SK-N-SH (cell line): ENCODE measurements around the gene PDE4D. TPM values are rescaled to one million over a fixed set of nuclear protein-coding genes. Genes with fewer than 3 reads are reported as not detected.

Source experiments
- CTCF ChIA-PET: fragments of 300-600, 350-600 bp; formaldehyde crosslinking; extraction: SDS; loops from one replicate; lab custom pipeline; 2021; lab: Yijun Ruan, JAX
- POLR2A ChIA-PET: fragments of 350-600 bp; sonication (Branson Sonifier 250); formaldehyde crosslinking; extraction: SDS; loops from one replicate; lab custom pipeline; 2020; ENCODE audit warnings: antibody characterized with exemption, inconsistent platforms; lab: Yijun Ruan, JAX
- DNase-seq: peaks from one replicate; pipeline ENCODE4 v3.0.0; 2012
- H2AFZ ChIP-seq: fragments of 200-600 bp; sonication (generic); 2 replicates; pipeline ENCODE4 v1.8.1; 2016; ENCODE audit warnings: antibody characterized with exemption, mild to moderate bottlenecking, low read depth
- H3F3A ChIP-seq: fragments of 200-600 bp; sonication (generic); replicated peaks from 2 replicates; pipeline ENCODE3; 2016; ENCODE audit warnings: antibody characterized with exemption, mild to moderate bottlenecking; ENCODE audit not compliant: insufficient read depth
- H3K27ac ChIP-seq, 2 experiments: fragments of 200-500 bp in 1 of 2; fragments of 200-600 bp in 1 of 2; sonication (Bioruptor generic) in 1 of 2; sonication (generic), shearing (Covaris generic) in 1 of 2; 2 replicates each; pipeline versions ENCODE4 v1.5.1 to v1.6.1; 2014 to 2016; ENCODE audit warnings: low read depth in 2 of 2, inconsistent platforms in 1 of 2, low read length in 1 of 2, mild to moderate bottlenecking in 1 of 2, mixed read lengths in 1 of 2
- H3K27me3 ChIP-seq: fragments of 200-600 bp; sonication (generic), shearing (Covaris generic); 2 replicates; pipeline ENCODE4 v1.6.1; 2016; ENCODE audit warnings: mixed run types; ENCODE audit not compliant: insufficient read depth
- H3K36me3 ChIP-seq, 2 experiments: fragments of 200-500 bp in 1 of 2; fragments of 200-600 bp in 1 of 2; sonication (Bioruptor generic) in 1 of 2; sonication (generic) in 1 of 2; replicated peaks in 1 of 2; 2 replicates each; pipeline versions ENCODE3 to v1.5.1; 2014 to 2016; ENCODE audit warnings: low read length in 1 of 2, mild to moderate bottlenecking in 1 of 2; ENCODE audit not compliant: insufficient read depth in 2 of 2, control insufficient read depth in 1 of 2
- H3K4me1 ChIP-seq, 2 experiments: fragments of 200-500 bp in 1 of 2; fragments of 200-600 bp in 1 of 2; sonication (Bioruptor generic) in 1 of 2; sonication (generic), shearing (Covaris generic) in 1 of 2; 2 replicates each; pipeline versions ENCODE4 v1.5.1 to v1.6.1; 2014 to 2016; ENCODE audit warnings: low read depth in 1 of 2, low read length in 1 of 2, mixed run types in 1 of 2; ENCODE audit not compliant: insufficient read depth in 2 of 2, control insufficient read depth in 1 of 2
- H3K4me2 ChIP-seq: fragments of 200-600 bp; sonication (generic), shearing (Covaris generic); 2 replicates; pipeline ENCODE4 v1.6.1; 2017; ENCODE audit warnings: mixed run types
- H3K4me3 ChIP-seq, 2 experiments: fragments of 200-500 bp in 1 of 2; fragments of 200-600 bp in 1 of 2; sonication (Bioruptor generic) in 1 of 2; sonication (generic), shearing (Covaris generic) in 1 of 2; 2 replicates each; pipeline versions ENCODE4 v1.5.1 to v1.8.1; 2014 to 2016; ENCODE audit warnings: low read depth in 2 of 2, inconsistent platforms in 1 of 2, low read length in 1 of 2, mild to moderate bottlenecking in 1 of 2, mixed read lengths in 1 of 2, moderate library complexity in 1 of 2
- H3K79me2 ChIP-seq: fragments of 200-600 bp; sonication (generic); 2 replicates; pipeline ENCODE4 v1.8.1; 2017; ENCODE audit warnings: mild to moderate bottlenecking; ENCODE audit not compliant: insufficient read depth
- H3K9ac ChIP-seq: fragments of 200-600 bp; sonication (generic); 2 replicates; pipeline ENCODE4 v1.6.1; 2017; ENCODE audit warnings: mixed run types
- H3K9me2 ChIP-seq: fragments of 200-600 bp; sonication (generic); 2 replicates; pipeline ENCODE4 v1.6.1; 2017; ENCODE audit warnings: mixed run types
- H3K9me3 ChIP-seq: fragments of 200-600 bp; sonication (generic); 2 replicates; pipeline ENCODE4 v1.6.1; 2017; ENCODE audit warnings: mixed run types, mild to moderate bottlenecking, moderate library complexity
- H4K20me1 ChIP-seq: fragments of 200-600 bp; sonication (generic); 2 replicates; pipeline ENCODE4 v1.6.1; 2017; ENCODE audit warnings: mild to moderate bottlenecking, mixed run types; ENCODE audit not compliant: insufficient read depth
- CHD2 ChIP-seq: fragments of 150-350 bp; IDR thresholded peaks from 2 replicates; pipeline ENCODE4 v1.6.1; 2018; ENCODE audit warnings: low read length; ENCODE audit not compliant: partially characterized antibody
- CTCF ChIP-seq: fragments of 200-600 bp; sonication (generic); IDR thresholded peaks from 2 replicates; pipeline ENCODE4 v1.6.1; 2017; ENCODE audit warnings: antibody characterized with exemption, mild to moderate bottlenecking, moderate library complexity
- ELF1 ChIP-seq: IDR thresholded peaks from 2 replicates; pipeline ENCODE4 v1.4.0; 2012
- EZH2phosphoT487 ChIP-seq: fragments of 200-600 bp; sonication (generic); IDR thresholded peaks from 2 replicates; pipeline ENCODE4 v1.6.1; 2017; ENCODE audit warnings: low read depth, mixed run types, mild to moderate bottlenecking, antibody characterized with exemption, moderate library complexity, borderline replicate concordance
- MAX ChIP-seq: IDR thresholded peaks from 2 replicates; pipeline ENCODE4 v1.4.0; 2012; ENCODE audit warnings: low read depth
- MXI1 ChIP-seq: IDR thresholded peaks from 2 replicates; pipeline ENCODE4 v1.6.1; 2012; ENCODE audit warnings: mild to moderate bottlenecking, low read depth, low read length, improper control_type of control experiment
- RAD21 ChIP-seq: IDR thresholded peaks from 2 replicates; pipeline ENCODE4 v1.6.1; 2012; ENCODE audit warnings: mild to moderate bottlenecking, low read length
- REST ChIP-seq: IDR thresholded peaks from 2 replicates; pipeline ENCODE4 v1.6.1; 2012; ENCODE audit warnings: mild to moderate bottlenecking, low read depth, low read length, moderate library complexity
- TAF1 ChIP-seq: IDR thresholded peaks from 2 replicates; pipeline ENCODE4 v1.6.1; 2012; ENCODE audit warnings: low read depth, mild to moderate bottlenecking, low read length, moderate library complexity, borderline replicate concordance
- TEAD4 ChIP-seq: IDR thresholded peaks from 2 replicates; pipeline ENCODE4 v1.4.0; 2012; ENCODE audit warnings: mild to moderate bottlenecking, borderline replicate concordance; ENCODE audit not compliant: insufficient read depth
- WGBS: methylation state at CpG from one replicate; pipeline ENCODE4 v1.1.6; 2017; ENCODE audit warnings: low lambda C conversion rate; 5-methylcytosine and 5-hydroxymethylcytosine counted together
- polyA plus RNA-seq, 3 experiments: library from polyadenylated mRNA; depleted of rRNA; stranded (reverse); fragments of >200 nt; gene quantifications; 2 replicates each; pipeline ENCODE4 v1.2.3, GENCODE V29; 2012

The PDE4D gene
- polyA plus RNA-seq, 1 of the 3 experiments (the other 2 are of a cell fraction), result 2.4 TPM

GRCh38 chr5:59615272-59615671 lies 278.3 kb downstream of the PDE4D start (continued):
- TF ChIP-seq CTCF, result no peak
- no peak for TF ChIP-seq ELF1
- TF ChIP-seq TAF1, result no peak
- TF ChIP-seq MAX, result no peak
- TF ChIP-seq TEAD4, result no peak
- TF ChIP-seq MXI1, result no peak
- no peak for TF ChIP-seq CHD2

- Histone ChIP-seq H3K9ac (no peak overlapping the region), H2AFZ (no peak overlapping the region), H3K79me2 (no peaks in the 10 kb centered on the region), H3K4me2 (no peak overlapping the region), H3K4me3 (no peak overlapping the region), H3K9me2 (no peaks in the 10 kb centered on the region), H3K9me3 (no peaks in the 10 kb centered on the region), H3K27me3 (no peaks in the 10 kb centered on the region), H3K4me1 (peaks cover 0 to 2% of the 10 kb centered on the region in 2 experiments; a peak in 1 of 4 replicates), H3K27ac (no peak overlapping the region), H3K36me3 (no peaks in the 10 kb centered on the region), H3F3A (peaks cover 8% of the 10 kb centered on the region), H4K20me1 (no peaks in the 10 kb centered on the region)
- ChIA-PET POLR2A (no interaction called here), CTCF (interaction anchor here (1.3 kb wide), 1 partner anchor 64 kb away, joined by 3 read pairs; no protein-coding TSS in a partner anchor)
- no peak for DNase-seq
- 88% methylated on average over 4 of the region's 4 CpGs for WGBS
- TF ChIP-seq EZH2phosphoT487 (no peak), REST (no peak), RAD21 (no peak)
These were observed 283.8 kb downstream of the PDE4D start for GRCh38 chr5:59609501-59610265.
